ENCODE data around the gene SPTB.

The SPTB gene

DNA sequence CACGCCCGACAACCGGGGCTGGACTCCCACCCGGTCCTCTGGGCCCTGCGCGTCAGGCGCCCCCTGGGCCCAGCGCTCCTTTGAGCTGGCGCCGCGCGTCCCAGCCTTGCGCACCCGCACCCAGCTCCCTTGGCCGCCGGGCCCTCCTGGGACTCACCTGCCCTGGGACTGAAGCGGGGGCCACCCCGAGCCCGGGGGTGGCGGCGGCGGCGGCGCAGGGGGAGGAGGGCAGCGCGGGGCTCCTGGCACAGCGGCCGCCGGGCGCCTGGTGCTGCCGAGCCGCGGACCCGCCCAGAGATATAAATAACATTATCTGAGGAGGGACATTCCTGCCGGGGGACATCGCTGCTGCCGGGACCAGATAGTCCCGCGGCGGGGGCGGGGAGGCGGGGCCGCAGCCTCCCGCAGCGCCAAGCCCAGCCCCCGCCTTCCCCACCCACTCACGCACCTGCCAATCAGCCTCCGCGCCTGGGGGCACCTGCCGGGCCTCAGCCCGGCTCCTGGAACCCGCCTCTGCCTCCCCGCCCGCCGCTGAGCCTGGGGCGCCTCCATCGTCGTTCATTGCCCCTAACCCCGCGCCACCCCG is at the start of gene SPTB:
SPTB (minus strand) TSS at position 273 of the 586 bp plus-strand sequence. CDS start 56,813 bp downstream, outside the sequence.
- peak within 1 kb of the TSS; percentile 67 for H3K27ac ChIP-seq
- TF ChIP-seq, protein P1, sequence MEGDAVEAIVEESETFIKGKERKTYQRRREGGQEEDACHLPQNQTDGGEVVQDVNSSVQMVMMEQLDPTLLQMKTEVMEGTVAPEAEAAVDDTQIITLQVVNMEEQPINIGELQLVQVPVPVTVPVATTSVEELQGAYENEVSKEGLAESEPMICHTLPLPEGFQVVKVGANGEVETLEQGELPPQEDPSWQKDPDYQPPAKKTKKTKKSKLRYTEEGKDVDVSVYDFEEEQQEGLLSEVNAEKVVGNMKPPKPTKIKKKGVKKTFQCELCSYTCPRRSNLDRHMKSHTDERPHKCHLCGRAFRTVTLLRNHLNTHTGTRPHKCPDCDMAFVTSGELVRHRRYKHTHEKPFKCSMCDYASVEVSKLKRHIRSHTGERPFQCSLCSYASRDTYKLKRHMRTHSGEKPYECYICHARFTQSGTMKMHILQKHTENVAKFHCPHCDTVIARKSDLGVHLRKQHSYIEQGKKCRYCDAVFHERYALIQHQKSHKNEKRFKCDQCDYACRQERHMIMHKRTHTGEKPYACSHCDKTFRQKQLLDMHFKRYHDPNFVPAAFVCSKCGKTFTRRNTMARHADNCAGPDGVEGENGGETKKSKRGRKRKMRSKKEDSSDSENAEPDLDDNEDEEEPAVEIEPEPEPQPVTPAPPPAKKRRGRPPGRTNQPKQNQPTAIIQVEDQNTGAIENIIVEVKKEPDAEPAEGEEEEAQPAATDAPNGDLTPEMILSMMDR (conservative IDR thresholded peaks at IDR 0.05) = no peak

DNA sequence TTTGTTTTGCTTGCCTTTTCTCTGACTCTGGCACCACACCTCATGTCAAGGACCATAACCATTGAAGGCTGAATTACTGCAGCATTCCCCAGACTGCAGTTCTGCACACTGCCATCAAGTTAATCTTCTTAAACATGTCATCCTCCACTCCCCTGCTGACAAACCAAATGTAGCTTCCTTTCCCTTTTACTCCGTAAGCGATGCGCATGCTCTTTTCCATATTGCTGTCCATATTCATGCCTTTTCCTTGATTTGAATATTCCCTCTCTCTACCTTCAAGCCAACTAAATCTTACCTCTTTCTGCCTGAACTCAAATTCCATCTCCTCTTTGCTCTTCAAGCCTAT is 49.3 kb upstream of the SPTB start:
- TF ChIP-seq, protein P1 (conservative IDR thresholded peaks at IDR 0.05) = no peak
- H3K27ac ChIP-seq = no peak overlapping the region

DNA sequence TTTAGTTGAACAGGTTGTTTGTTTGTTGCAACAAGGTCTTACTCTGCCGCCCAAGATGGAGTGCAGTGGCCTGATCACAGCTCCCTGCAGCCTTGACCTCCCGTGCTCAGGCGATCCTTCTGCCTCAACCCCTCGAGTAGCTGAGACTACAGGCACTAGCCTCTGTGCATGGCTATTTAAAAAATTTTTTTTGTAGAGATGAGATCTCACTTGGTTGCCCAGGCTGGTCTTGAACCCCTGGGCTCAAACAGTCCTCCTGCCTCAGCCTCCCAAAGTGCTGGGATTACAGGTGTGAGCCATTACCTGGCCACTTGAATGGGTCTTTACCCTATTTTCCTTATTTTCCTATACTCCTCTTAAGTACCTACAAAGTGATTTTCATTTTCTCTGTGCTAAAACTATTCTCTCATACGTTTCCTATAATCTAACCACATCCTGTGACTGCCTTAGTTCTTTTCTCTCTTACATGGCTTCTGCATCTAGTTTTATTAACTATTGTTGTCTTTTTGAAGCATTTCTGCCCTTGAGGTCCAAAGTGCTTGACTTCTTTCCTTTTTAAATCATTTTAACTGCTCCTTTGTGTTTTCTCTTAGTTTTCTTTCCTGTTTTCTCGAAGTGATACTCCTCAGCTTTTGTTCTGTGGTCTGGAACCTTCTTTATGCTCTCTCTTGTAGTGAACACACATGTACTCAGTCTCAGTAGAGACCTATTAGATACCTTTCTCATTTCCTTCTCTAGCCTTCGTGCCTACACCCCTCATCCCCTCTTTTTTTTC is 48.7 kb upstream of the SPTB start:
- no peak overlapping the region for H3K27ac ChIP-seq
- TF ChIP-seq, protein P1 (conservative IDR thresholded peaks at IDR 0.05) = no peak

DNA sequence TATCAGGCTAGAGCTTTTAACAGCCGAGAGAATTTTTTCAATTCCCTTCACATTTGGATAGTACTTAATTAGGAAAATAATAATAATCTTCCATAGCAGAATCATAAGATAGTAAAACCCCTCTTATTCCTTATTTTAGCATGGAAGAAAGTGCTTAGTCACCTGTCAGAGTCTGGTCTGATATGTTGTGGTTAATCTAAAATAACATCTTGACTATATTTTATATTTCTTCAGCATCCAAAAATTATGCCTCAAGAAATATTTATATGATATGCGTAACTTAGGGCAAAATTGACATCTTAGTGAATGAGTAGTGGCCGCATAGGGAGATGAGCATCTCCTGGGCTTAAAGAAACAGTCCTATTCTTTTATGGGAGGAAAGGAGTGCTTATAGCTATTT is 47.3 kb upstream of the SPTB start:
- TF ChIP-seq, protein P1 (conservative IDR thresholded peaks at IDR 0.05) = no peak
- no peak overlapping the region for H3K27ac ChIP-seq

DNA sequence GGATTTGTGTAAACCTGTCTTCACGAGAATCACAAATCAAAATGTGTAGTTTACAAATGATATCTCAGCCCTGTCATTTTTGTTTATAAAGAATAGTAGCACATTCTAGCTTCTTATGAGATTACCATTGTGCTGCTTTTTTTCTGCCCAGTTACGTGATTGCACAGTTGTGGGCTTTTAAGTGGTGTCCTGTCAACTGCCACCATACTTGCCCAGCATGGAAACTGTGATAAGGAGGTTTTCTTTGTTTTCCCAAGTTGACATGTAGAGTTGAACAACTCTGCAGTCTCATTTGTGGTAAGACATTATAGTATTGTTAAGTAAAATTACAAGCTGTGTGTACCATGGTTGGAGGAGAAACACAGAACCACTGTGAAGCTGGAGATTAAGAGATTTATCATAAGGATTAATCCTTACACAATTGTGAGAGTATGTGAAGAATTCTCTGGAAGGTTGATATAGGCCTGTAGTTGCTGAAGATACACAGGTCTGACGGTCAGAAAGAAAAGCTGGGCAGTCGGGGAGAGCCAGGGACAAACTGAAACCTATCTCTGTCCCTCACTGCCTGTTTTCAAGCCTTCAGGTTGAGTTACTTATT is 46.8 kb upstream of the SPTB start:
- no peak overlapping the region for H3K27ac ChIP-seq

DNA sequence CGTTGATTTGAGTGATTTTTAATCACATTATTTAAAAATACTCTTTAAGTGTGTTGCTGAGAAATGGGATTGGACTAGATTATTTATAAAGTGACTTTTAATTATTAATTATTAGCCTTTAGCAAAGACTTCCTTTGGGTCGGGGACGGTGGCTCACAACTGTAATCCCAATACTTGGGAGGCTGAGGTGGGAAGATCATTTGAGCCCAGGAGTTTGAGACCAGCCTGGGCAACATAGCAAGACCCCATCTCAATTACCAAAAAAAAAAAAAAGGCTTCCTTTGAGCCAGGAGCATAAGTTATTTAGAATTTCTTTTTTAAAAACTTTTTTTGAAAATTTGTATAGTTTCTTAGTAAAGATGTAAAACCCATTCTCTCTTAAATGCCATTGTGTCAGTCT is 43.3 kb upstream of the SPTB start:
- TF ChIP-seq, protein P1 (conservative IDR thresholded peaks at IDR 0.05) = no peak
- no peak overlapping the region for H3K27ac ChIP-seq

More for the DNA sequence above, 46.8 kb upstream of the SPTB start:
- TF ChIP-seq, protein P1 (conservative IDR thresholded peaks at IDR 0.05) = no peak

DNA sequence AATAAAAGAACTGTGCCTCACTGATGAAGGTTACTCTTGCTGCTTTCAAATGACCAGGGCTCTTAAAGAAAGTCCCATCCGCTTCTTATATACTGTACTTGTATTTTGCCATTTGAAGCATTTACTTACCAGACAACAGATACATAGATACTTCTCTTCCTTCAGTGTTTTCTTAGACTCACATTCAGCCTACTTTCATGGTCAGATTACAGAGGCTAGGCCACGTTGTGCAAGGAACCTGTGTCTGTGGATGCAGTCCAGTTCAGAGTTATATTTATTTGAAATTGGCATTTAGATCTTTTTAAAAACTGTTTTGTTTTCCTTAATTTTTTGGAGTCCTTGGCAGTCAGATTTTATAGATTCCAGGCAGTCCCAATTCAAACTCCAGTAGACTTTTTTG is 40.8 kb upstream of the SPTB start:
- H3K27ac ChIP-seq = no peak overlapping the region
- TF ChIP-seq, protein P1 (conservative IDR thresholded peaks at IDR 0.05) = no peak
